HG03342 (cell line): ENCODE results near the gene PRPF4.
"Not testable (repeated sequence)": the region's sequence is repeated elsewhere in the genome, so short reads cannot be mapped to it uniquely, and the experiment has no call there.

Experiments
- ATAC-seq: cut with Tn5 transposase; IDR thresholded peaks from one replicate; pipeline ENCODE4 v1.9.1; 2021; ENCODE audit warnings: mild to moderate bottlenecking, moderate library complexity; ENCODE audit not compliant: unreplicated experiment

Gene PRPF4

DNA sequence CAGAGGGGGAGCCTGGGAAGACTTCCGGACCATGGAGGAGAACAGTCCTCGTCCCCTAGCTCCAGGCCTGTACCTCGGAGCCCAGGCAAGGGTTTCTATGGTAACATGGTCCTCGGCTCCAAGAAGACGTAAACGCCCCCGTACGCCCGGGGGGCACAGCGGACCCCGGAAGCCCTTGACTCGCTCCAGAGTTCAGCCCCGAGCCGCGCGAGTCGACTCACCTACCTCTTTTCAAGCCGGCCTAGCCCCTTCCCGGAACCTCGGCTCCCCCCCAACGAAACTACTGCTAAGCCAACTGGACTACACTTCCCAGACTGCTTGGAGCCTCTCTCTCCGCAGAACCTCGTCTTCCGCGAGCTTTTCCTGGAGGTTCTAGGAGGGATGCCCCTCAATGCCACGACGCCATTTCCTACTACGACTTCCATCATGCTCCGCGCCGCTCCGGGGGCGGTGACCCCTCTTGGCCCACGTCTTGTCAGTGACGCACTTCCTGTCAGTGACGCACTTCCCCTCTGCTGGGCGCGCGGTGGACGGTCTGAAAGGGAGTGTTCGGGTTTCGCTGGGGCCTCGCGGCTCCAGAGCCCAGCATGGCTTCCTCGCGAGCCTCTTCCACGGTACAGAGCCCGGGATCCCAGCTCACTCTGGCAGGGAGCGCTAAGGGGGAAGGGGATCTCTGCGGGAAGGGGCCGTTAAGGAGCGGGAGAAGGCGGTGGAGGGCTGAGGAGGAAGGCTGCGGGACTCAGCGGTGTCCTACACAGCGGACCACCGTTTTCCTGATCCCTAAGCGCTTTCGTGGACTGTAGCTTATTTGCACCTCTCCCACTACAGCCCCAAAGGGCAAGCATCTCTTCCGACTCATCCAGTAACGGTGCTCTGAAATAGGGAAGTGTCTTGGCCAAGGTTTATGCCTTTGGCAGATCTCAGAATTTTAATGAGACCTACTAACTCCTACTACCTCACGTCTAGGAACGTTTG lies at the start of gene PRPF4, which contains the start of gene CDC26:
PRPF4 (plus strand) TSS at position 502 of the 975 bp plus-strand sequence; CDS start at position 588, 86 bp downstream.
CDC26 (minus strand) TSS at position 416 of the 975 bp plus-strand sequence. CDS start 3,065 bp downstream, outside the sequence.
- peak; percentile 98 for ATAC-seq

- no peak for ATAC-seq
Measured at GRCh38 chr9:113227436-113227835, 48.0 kb upstream of the PRPF4 start.

DNA sequence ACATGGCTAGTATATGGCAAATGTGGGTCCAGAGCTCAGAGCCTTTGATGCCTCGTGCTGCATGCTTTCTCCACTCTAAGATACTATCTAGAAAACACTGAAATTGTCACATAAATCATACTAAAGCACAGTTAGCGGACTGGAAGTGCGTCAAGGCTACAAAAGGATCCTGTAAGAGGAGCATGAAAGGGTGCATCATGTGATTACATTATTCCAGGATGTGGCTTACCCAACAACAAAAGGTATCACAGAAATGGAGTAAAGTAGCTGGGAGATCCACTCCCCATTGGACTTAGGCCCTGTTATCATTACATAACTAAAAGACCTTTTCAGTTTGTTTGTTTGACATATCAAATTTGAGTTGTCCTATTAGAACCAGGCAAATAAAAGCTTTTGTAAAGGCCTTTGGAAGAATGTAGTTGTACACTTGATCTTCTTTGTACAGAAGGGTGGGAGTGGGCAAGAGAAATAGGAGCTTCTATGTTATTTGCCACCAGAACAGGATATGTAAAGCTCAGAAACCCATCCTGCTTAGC lies 47.3 kb upstream of the PRPF4 start:
- no peak for ATAC-seq

GRCh38 chr9:113231701-113232100 lies 43.8 kb upstream of the PRPF4 start:
- no peak for ATAC-seq

GRCh38 chr9:113235701-113236255 lies 39.7 kb upstream of the PRPF4 start:
- ATAC-seq = not testable (repeated sequence)

- ATAC-seq = no peak
Measured at GRCh38 chr9:113237026-113237425, 38.4 kb upstream of the PRPF4 start.

- ATAC-seq = no peak
Measured at GRCh38 chr9:113238202-113238858, 37.1 kb upstream of the PRPF4 start.

GRCh38 chr9:113238859-113239232 lies 36.6 kb upstream of the PRPF4 start:
- ATAC-seq = no peak

DNA sequence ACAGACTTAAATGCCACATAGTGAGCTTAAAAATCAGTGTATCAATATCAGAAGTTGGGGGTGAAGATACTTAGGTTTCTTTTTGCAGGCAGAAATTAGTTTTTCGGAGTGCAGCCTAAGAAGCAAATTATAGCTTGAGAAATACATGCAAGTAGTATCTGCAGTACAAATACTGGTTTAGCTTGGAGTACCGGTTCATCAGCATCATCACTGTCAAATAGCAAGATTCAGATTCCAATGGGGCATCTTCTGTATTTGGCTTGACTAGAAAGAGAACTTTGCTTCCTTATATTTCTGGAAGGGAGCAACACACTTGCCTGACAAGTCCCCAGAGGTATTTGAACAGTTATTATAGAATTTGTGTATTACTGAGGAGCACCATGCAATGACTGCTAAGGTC lies 34.3 kb upstream of the PRPF4 start:
- ATAC-seq = no peak

GRCh38 chr9:113244556-113244955 lies 30.9 kb upstream of the PRPF4 start:
- ATAC-seq = no peak

DNA sequence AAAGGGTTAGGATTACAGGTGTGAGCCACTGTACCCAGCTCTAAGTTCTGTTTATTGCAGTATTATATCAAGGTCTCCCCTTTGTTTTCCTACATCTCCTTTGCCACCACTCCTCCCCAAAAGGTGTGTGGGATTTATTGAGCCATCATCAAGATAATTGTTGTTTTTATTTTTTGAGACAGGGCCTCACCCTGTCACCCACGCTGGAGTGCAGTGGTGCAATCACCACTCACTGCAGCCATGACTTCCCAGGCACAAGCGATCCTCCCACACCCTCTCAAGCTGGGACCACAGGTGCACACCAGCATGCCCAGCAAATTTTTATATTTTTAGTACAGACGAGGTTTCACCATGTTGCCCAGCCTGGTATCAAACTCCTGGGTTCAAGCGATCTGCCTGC lies 29.6 kb upstream of the PRPF4 start:
- no peak for ATAC-seq

GRCh38 chr9:113246928-113247327 lies 28.5 kb upstream of the PRPF4 start:
- ATAC-seq = no peak

DNA sequence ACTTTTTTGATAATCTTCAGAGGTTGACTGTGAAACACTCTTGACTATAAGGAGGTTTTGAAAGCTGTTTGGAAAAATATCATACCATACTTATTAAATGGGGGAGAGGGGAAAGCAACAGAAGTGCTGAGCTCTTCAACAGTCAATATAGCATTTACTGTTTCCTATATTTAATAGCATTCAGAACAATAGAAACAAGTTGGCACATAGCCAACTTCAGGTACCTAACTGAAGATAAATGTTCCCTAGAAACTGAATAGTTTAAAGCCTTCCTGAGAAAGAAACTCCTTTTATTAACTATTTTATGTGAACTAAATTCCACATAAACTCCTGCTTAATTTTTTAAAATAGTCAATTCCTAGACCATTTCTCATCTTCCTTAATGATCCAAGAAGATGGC lies 27.8 kb upstream of the PRPF4 start:
- no peak for ATAC-seq

GRCh38 chr9:113249661-113250060 lies 25.8 kb upstream of the PRPF4 start:
- ATAC-seq = not testable (repeated sequence)

- no peak for ATAC-seq
Measured at GRCh38 chr9:113250807-113251206, 24.7 kb upstream of the PRPF4 start.

GRCh38 chr9:113254991-113255390 lies 20.5 kb upstream of the PRPF4 start:
- no peak for ATAC-seq

DNA sequence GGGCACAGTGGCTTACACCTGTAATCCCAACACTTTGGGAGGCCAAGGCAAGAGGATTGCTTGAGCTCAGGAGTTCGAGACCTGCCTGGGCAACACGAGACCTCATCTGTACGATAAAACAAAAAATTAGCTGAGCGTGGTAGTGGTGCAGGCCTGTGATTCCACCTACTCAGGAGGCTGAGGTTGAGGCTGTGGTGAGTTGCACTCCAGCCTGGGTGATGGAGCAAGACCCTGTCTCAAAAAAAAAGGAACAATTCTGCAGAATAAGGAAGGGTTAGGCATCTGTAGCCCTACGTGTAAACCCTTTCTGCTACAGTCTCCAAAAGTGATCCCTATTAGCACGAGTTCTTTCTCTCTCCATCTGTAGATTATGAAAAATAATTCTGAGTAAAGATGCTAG lies 20.0 kb upstream of the PRPF4 start:
- no peak for ATAC-seq

DNA sequence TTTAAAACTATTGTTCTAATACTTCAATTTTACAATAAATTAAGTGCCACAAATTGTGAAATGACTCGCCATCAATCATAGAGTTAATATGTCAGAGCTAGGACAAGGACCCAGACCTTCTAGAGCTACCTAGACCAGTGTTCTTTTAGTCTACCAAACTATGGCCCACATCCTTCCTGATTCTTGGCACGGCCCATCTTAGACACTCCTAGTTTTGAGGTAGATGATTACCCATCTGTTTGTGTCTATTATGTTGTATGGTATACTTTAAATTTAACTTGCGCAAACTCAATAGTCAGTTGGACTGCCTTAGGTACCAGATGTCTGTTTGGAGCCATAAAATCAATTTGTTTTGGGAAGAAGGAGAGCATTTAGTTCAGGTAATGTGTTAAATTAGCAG lies 17.6 kb upstream of the PRPF4 start:
- no peak for ATAC-seq

- no peak for ATAC-seq
Measured at GRCh38 chr9:113258282-113258681, 17.2 kb upstream of the PRPF4 start.

DNA sequence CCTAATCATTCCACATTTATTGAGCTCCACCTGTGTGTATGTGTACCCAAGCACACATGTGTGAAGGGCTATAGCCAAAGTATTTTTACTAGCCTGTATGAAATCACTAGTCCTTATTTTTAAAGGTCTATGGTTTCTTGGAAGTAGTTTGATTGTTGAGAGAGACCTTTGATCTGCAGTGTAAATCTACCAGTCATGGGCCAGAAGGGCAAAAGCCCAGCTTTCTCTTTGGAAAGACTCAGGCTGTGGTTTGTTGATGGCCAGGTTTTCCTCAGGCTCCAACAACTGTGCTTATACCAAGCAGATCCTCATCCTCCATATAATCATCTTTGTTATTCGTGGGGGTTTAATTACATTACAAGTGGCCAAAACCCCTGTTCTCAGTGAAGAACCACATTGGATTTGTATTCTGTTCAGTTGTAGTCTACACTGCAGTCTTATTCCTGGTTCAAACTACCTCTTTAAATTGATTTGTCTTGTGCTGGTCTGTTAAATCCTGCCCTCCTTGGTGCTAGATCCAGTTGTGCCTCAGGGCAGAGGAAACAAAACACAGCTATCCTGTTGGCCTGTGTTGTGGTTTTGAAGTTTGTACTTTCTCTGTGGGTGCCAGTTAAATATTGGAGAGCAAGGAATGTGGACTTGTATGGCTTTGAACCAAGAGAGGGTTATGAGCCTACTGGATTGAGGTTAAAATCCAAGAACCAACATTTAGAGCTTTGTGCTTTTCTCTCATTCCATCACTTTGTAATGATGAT lies 13.4 kb upstream of the PRPF4 start:
- no peak for ATAC-seq

- ATAC-seq = no peak
Measured at GRCh38 chr9:113266174-113266573, 9.3 kb upstream of the PRPF4 start.
